ENCODE results near the gene STUM. TPM values are rescaled to one million over a fixed set of nuclear protein-coding genes. Genes with fewer than 3 reads are reported as not detected.

Gene STUM
- total and polyA plus RNA-seq, 10 of the 15 experiments (the other 5 are each of a cell fraction or from before 2014, with no cell fraction given), result under 0.01 to 0.15 (median 0.09) TPM; not detected in 5

DNA sequence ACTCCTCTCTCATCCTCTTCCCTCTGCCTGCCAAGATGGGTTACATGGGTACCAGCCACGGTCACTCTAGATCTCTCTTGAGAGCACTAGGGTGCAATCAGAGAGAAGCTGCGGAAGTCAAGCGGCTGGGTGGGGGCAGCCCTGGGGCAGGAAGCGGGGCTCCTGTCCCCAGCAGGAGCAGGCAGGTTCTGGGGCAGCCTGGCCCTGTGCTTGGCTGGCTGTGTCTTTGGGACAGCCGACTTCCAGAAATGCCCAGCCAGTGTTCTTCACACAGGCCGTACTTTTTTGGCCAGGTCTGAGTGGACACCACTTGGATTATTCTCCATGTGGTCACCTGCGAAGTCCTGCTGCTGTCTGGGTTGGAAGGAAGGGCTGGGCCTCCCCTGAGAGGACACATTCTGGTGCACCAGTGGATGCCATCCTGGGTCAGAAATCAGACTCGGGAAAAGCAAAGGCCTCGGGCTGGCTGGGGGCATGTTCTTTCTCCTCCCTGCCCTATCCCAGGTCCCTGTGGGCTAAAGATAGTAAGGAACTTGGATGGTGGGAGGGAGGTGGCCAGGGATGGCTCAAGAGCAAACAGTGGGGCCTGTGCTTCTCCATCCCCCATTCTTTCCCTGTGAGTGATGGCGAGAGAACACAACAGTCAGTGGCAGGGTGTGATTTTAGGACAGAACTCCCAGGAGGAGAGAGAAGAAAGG lies 96.9 kb downstream of the STUM start:
- Histone ChIP-seq H3K9me3 (replicated peaks; ENCODE audit: control insufficient read depth, insufficient read depth, low read length) (no peaks in the 10 kb centered on the region), H4K20me1 (ENCODE audit: control insufficient read depth, insufficient read depth) (no peaks in the 10 kb centered on the region), H3K4me2 (ENCODE audit: control insufficient read depth, insufficient read depth) (no peak overlapping the region), H3K4me1 (ENCODE audit: control insufficient read depth, insufficient read depth, low read length) (peaks cover 27% of the 10 kb centered on the region), H3K36me3 (ENCODE audit: control insufficient read depth in 2 of 2, insufficient read depth in 2 of 2, low read length in 1 of 2) (peaks cover 12 to 27% of the 10 kb centered on the region in 2 experiments; a peak in 3 of 4 replicates), H2AFZ (ENCODE audit: control insufficient read depth, low read depth, low read length) (no peak overlapping the region), H3K27ac (ENCODE audit: control insufficient read depth, insufficient read depth) (no peak overlapping the region), H3K9ac (ENCODE audit: control insufficient read depth, insufficient read depth, low read length) (no peak overlapping the region), H3K79me2 (ENCODE audit: control insufficient read depth, insufficient read depth, low read length) (no peaks in the 10 kb centered on the region; the same call in 1 of the 2 replicates), H3K4me3 (no peak overlapping the region), H3K27me3 (replicated peaks in 1 of 2; ENCODE audit: control insufficient read depth in 2 of 2, insufficient read depth in 2 of 2, low read length in 1 of 2) (no peaks in the 10 kb centered on the region)
- in situ Hi-C loops (cut with MboI) (no loop called here), intact Hi-C loops (cut with micrococcal nuclease; ENCODE audit: unreplicated experiment) (no loop called here)
- 81% methylated on average over 10 of the region's 10 CpGs for WGBS (ENCODE audit: insufficient coverage, insufficient replicate concordance, low lambda C conversion rate, missing lambda C conversion rate)
- ChIA-PET POLR2A (interaction anchor here (1.0 to 2.7 kb wide), 2 partner anchors 18 to 46 kb away, joined by 3 to 14 read pairs; no protein-coding TSS in a partner anchor), RAD21 (ENCODE audit: unreplicated experiment) (interaction anchor here (1.7 to 3.5 kb wide), 2 partner anchors 12 to 34 kb away, joined by 3 to 26 read pairs; no protein-coding TSS in a partner anchor), CTCF (interaction anchor here (0.7 to 2.7 kb wide), 2 partner anchors 42 to 173 kb away, joined by 3 to 11 read pairs; no protein-coding TSS in a partner anchor), SMC1A (ENCODE audit: uncharacterized antibody, unreplicated experiment) (interaction anchor here (1.0 to 4.0 kb wide), 4 partner anchors 9 to 127 kb away, joined by 3 to 18 read pairs (median 8); no protein-coding TSS in a partner anchor)
- BruUV-seq (replicated peaks), result no TSS peak
- ATAC-seq, result no peak
- DNase-seq (ENCODE audit: low read depth, low spot score), result no peak
- TF ChIP-seq CHD2 (IDR thresholded peaks at IDR 0.05; ENCODE audit: borderline replicate concordance, low read depth, low read length) (no peak), NR2C2 (IDR thresholded peaks at IDR 0.05; ENCODE audit: borderline replicate concordance, control insufficient read depth, insufficient read length, low read depth) (no peak), GATAD2B (conservative IDR thresholded peaks at IDR 0.05; ENCODE audit: low read depth) (no peak), LARP7 (IDR thresholded peaks at IDR 0.05) (no peak), SREBF2 (IDR thresholded peaks at IDR 0.05; ENCODE audit: low read length) (no peak), ZZZ3 (IDR thresholded peaks at IDR 0.05; ENCODE audit: control insufficient read depth, insufficient read length, low read depth) (no peak), KAT2A (conservative IDR thresholded peaks at IDR 0.05; ENCODE audit: control insufficient read depth, low read depth, low read length) (no peak), BMI1 (IDR thresholded peaks at IDR 0.05; ENCODE audit: borderline replicate concordance) (no peak), CBX3 (IDR thresholded peaks at IDR 0.05; ENCODE audit: borderline replicate concordance, low read depth) (no peak), BACH1 (IDR thresholded peaks at IDR 0.05; ENCODE audit: borderline replicate concordance) (no peak), RCOR1 (conservative IDR thresholded peaks at IDR 0.05; ENCODE audit: low read depth, low read length) (no peak), MTA2 (IDR thresholded peaks at IDR 0.05; ENCODE audit: low read depth) (no peak)
- TF ChIP-seq, protein P1, sequence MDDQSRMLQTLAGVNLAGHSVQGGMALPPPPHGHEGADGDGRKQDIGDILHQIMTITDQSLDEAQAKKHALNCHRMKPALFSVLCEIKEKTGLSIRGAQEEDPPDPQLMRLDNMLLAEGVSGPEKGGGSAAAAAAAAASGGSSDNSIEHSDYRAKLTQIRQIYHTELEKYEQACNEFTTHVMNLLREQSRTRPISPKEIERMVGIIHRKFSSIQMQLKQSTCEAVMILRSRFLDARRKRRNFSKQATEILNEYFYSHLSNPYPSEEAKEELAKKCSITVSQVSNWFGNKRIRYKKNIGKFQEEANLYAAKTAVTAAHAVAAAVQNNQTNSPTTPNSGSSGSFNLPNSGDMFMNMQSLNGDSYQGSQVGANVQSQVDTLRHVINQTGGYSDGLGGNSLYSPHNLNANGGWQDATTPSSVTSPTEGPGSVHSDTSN (IDR thresholded peaks at IDR 0.05; ENCODE audit: insufficient replicate concordance, low read depth, low read length), result no peak
- TF ChIP-seq, protein P2, sequence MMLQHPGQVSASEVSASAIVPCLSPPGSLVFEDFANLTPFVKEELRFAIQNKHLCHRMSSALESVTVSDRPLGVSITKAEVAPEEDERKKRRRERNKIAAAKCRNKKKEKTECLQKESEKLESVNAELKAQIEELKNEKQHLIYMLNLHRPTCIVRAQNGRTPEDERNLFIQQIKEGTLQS (IDR thresholded peaks at IDR 0.05; ENCODE audit: borderline replicate concordance, extremely low read depth, low read depth, low read length), result no peak
- TF ChIP-seq, protein P3, sequence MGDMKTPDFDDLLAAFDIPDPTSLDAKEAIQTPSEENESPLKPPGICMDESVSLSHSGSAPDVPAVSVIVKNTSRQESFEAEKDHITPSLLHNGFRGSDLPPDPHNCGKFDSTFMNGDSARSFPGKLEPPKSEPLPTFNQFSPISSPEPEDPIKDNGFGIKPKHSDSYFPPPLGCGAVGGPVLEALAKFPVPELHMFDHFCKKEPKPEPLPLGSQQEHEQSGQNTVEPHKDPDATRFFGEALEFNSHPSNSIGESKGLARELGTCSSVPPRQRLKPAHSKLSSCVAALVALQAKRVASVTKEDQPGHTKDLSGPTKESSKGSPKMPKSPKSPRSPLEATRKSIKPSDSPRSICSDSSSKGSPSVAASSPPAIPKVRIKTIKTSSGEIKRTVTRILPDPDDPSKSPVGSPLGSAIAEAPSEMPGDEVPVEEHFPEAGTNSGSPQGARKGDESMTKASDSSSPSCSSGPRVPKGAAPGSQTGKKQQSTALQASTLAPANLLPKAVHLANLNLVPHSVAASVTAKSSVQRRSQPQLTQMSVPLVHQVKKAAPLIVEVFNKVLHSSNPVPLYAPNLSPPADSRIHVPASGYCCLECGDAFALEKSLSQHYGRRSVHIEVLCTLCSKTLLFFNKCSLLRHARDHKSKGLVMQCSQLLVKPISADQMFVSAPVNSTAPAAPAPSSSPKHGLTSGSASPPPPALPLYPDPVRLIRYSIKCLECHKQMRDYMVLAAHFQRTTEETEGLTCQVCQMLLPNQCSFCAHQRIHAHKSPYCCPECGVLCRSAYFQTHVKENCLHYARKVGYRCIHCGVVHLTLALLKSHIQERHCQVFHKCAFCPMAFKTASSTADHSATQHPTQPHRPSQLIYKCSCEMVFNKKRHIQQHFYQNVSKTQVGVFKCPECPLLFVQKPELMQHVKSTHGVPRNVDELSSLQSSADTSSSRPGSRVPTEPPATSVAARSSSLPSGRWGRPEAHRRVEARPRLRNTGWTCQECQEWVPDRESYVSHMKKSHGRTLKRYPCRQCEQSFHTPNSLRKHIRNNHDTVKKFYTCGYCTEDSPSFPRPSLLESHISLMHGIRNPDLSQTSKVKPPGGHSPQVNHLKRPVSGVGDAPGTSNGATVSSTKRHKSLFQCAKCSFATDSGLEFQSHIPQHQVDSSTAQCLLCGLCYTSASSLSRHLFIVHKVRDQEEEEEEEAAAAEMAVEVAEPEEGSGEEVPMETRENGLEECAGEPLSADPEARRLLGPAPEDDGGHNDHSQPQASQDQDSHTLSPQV (IDR thresholded peaks at IDR 0.05), result no peak
- no peak for FAIRE-seq
